ENCODE data around the gene CDH24. TPM values are rescaled to one million over a fixed set of nuclear protein-coding genes. Genes with fewer than 3 reads are reported as not detected.

Gene CDH24
- total RNA-seq, 2 experiments from 2014 or later = 1.6 to 1.8 TPM

GRCh38 chr14:23089498-23090253, 32.4 kb upstream of the CDH24 start:
- no peaks in the 10 kb centered on the region for H3K9me3 Mint-ChIP-seq (ENCODE audit: insufficient read depth)
- DNase-seq = no peak
- peaks cover 13% of the 10 kb centered on the region for H3K4me1 Mint-ChIP-seq (ENCODE audit: low read depth)
- ChIA-PET CTCF (interaction anchor here (1.1 to 8.6 kb wide), 6 partner anchors 10 to 160 kb away, joined by 4 to 85 read pairs (median 8); no protein-coding TSS in a partner anchor), POLR2A (interaction anchor here (0.8 to 0.9 kb wide), 3 partner anchors 13 to 148 kb away, joined by 3 to 4 read pairs (median 3); no protein-coding TSS in a partner anchor)
- ATAC-seq = no peak
- no peak overlapping the region for H3K27ac Mint-ChIP-seq
- H3K4me3 Mint-ChIP-seq = no peak overlapping the region
- H3K27me3 Mint-ChIP-seq (ENCODE audit: low read depth) = no peaks in the 10 kb centered on the region
- H3K36me3 Mint-ChIP-seq (ENCODE audit: low read depth) = peaks cover 64% of the 10 kb centered on the region

GRCh38 chr14:23086565-23086964, 29.2 kb upstream of the CDH24 start:
- H3K9me3 Mint-ChIP-seq (ENCODE audit: insufficient read depth) = no peaks in the 10 kb centered on the region

GRCh38 chr14:23085458-23085857, 28.1 kb upstream of the CDH24 start:
- Mint-ChIP-seq H3K27ac (no peak overlapping the region), H3K4me1 (ENCODE audit: low read depth) (no peaks in the 10 kb centered on the region), H3K9me3 (ENCODE audit: insufficient read depth) (no peaks in the 10 kb centered on the region), H3K27me3 (ENCODE audit: low read depth) (no peaks in the 10 kb centered on the region), H3K4me3 (no peak overlapping the region), H3K36me3 (ENCODE audit: low read depth) (peaks cover 68% of the 10 kb centered on the region)
- DNase-seq = no peak
- ChIA-PET POLR2A (no interaction called here), CTCF (interaction anchor here (1.0 to 8.6 kb wide), 5 partner anchors 8 to 79 kb away, joined by 3 to 85 read pairs (median 4); partner anchors contain the start of gene ACIN1)
- no peak for ATAC-seq

More at GRCh38 chr14:23086565-23086964, 29.2 kb upstream of the CDH24 start:
- no peak for DNase-seq
- H3K4me3 Mint-ChIP-seq = no peak overlapping the region
- POLR2A ChIA-PET = no interaction called here
- peaks cover 62% of the 10 kb centered on the region for H3K36me3 Mint-ChIP-seq (ENCODE audit: low read depth)
- H3K27ac Mint-ChIP-seq = no peak overlapping the region
- CTCF ChIA-PET = interaction anchor here (0.6 to 8.6 kb wide), 3 partner anchors 9 to 29 kb away, joined by 3 to 85 read pairs (median 4); no protein-coding TSS in a partner anchor
- ATAC-seq = no peak
- no peaks in the 10 kb centered on the region for H3K4me1 Mint-ChIP-seq (ENCODE audit: low read depth)
- no peaks in the 10 kb centered on the region for H3K27me3 Mint-ChIP-seq (ENCODE audit: low read depth)

GRCh38 chr14:23080474-23080873, 23.2 kb upstream of the CDH24 start:
- ATAC-seq (no peak), DNase-seq (no peak)
- Mint-ChIP-seq H3K36me3 (ENCODE audit: low read depth) (peaks cover 75% of the 10 kb centered on the region), H3K27ac (peak overlapping the region; percentile 13), H3K4me3 (no peak overlapping the region), H3K27me3 (ENCODE audit: low read depth) (no peaks in the 10 kb centered on the region), H3K9me3 (ENCODE audit: insufficient read depth) (no peaks in the 10 kb centered on the region), H3K4me1 (ENCODE audit: low read depth) (no peaks in the 10 kb centered on the region)
- ChIA-PET CTCF (interaction anchor here (0.9 to 8.6 kb wide), 5 partner anchors 10 to 94 kb away, joined by 3 to 96 read pairs (median 7); partner anchors contain the start of genes ACIN1 and C14orf119), POLR2A (interaction anchor here (1.1 kb wide), 1 partner anchor 19 kb away, joined by 3 read pairs; no protein-coding TSS in a partner anchor)

GRCh38 chr14:23079716-23080115, 22.4 kb upstream of the CDH24 start:
- Mint-ChIP-seq H3K27me3 (ENCODE audit: low read depth) (no peaks in the 10 kb centered on the region), H3K36me3 (ENCODE audit: low read depth) (peaks cover 73% of the 10 kb centered on the region), H3K9me3 (ENCODE audit: insufficient read depth) (no peaks in the 10 kb centered on the region), H3K4me3 (no peak overlapping the region), H3K4me1 (ENCODE audit: low read depth) (no peaks in the 10 kb centered on the region), H3K27ac (peak overlapping the region; percentile 28)
- DNase-seq (no peak), ATAC-seq (no peak)
- ChIA-PET POLR2A (interaction anchor here (0.7 to 1.1 kb wide), 2 partner anchors 12 to 20 kb away, joined by 3 to 5 read pairs; no protein-coding TSS in a partner anchor), CTCF (interaction anchor here (0.9 to 8.6 kb wide), 4 partner anchors 9 to 41 kb away, joined by 3 to 96 read pairs (median 14); partner anchors contain the start of genes ACIN1 and C14orf119)

GRCh38 chr14:23078692-23079116, 21.4 kb upstream of the CDH24 start:
- ATAC-seq (no peak), DNase-seq (no peak)
- no peaks in the 10 kb centered on the region for H3K27me3 Mint-ChIP-seq (ENCODE audit: low read depth)
- no peak overlapping the region for H3K4me3 Mint-ChIP-seq
- H3K36me3 Mint-ChIP-seq (ENCODE audit: low read depth) = peaks cover 74% of the 10 kb centered on the region
- H3K4me1 Mint-ChIP-seq (ENCODE audit: low read depth) = no peaks in the 10 kb centered on the region
- POLR2A ChIA-PET = interaction anchor here (2.3 kb wide), 1 partner anchor 16 kb away, joined by 20 read pairs; the partner anchor contains the start of genes ACIN1 and C14orf119
- H3K27ac Mint-ChIP-seq = no peak overlapping the region
- no peaks in the 10 kb centered on the region for H3K9me3 Mint-ChIP-seq (ENCODE audit: insufficient read depth)
- CTCF ChIA-PET = interaction anchor here (1.5 to 8.6 kb wide), 9 partner anchors 9 to 92 kb away, joined by 4 to 96 read pairs (median 26); partner anchors contain the start of genes ACIN1, C14orf119, CDH24 and CEBPE

- CTCF ChIA-PET = interaction anchor here (1.0 to 8.6 kb wide), 18 partner anchors 8 to 241 kb away, joined by 3 to 96 read pairs (median 12); partner anchors contain the start of genes ACIN1, C14orf119, CDH24 and CEBPE
- Mint-ChIP-seq H3K27ac (no peak overlapping the region), H3K27me3 (ENCODE audit: low read depth) (no peaks in the 10 kb centered on the region), H3K9me3 (ENCODE audit: insufficient read depth) (no peaks in the 10 kb centered on the region), H3K36me3 (ENCODE audit: low read depth) (peaks cover 72% of the 10 kb centered on the region), H3K4me3 (no peak overlapping the region), H3K4me1 (ENCODE audit: low read depth) (no peaks in the 10 kb centered on the region)
- POLR2A ChIA-PET = interaction anchor here (2.3 kb wide), 1 partner anchor 17 kb away, joined by 20 read pairs; the partner anchor contains the start of genes ACIN1 and C14orf119
- no peak for DNase-seq
- ATAC-seq = no peak
Observed at GRCh38 chr14:23077962-23078361, 20.6 kb upstream of the CDH24 start.

- ChIA-PET POLR2A (interaction anchor here (0.9 to 2.3 kb wide), 2 partner anchors 13 to 18 kb away, joined by 4 to 20 read pairs; partner anchors contain the start of genes ACIN1 and C14orf119), CTCF (interaction anchor here (0.6 to 8.6 kb wide), 34 partner anchors 8 to 244 kb away, joined by 3 to 96 read pairs (median 4); partner anchors contain the start of genes ACIN1, C14orf119, CDH24 and CEBPE)
- Mint-ChIP-seq H3K36me3 (ENCODE audit: low read depth) (peaks cover 79% of the 10 kb centered on the region), H3K27ac (no peak overlapping the region), H3K4me3 (no peak overlapping the region), H3K27me3 (ENCODE audit: low read depth) (no peaks in the 10 kb centered on the region), H3K9me3 (ENCODE audit: insufficient read depth) (no peaks in the 10 kb centered on the region), H3K4me1 (ENCODE audit: low read depth) (peaks cover 5% of the 10 kb centered on the region)
- DNase-seq = peak; percentile 56
- peak; percentile 63 for ATAC-seq
Observed at GRCh38 chr14:23076785-23077408, 19.6 kb upstream of the CDH24 start.

- DNase-seq = no peak
- Mint-ChIP-seq H3K4me3 (no peak overlapping the region), H3K36me3 (ENCODE audit: low read depth) (peaks cover 70% of the 10 kb centered on the region), H3K4me1 (ENCODE audit: low read depth) (peaks cover 18% of the 10 kb centered on the region), H3K27ac (no peak overlapping the region), H3K9me3 (ENCODE audit: insufficient read depth) (no peaks in the 10 kb centered on the region), H3K27me3 (ENCODE audit: low read depth) (no peaks in the 10 kb centered on the region)
- ChIA-PET CTCF (interaction anchor here (1.4 to 8.6 kb wide), 5 partner anchors 17 to 112 kb away, joined by 3 to 96 read pairs (median 6); partner anchors contain the start of genes ACIN1, C14orf119 and CDH24), POLR2A (no interaction called here)
- no peak for ATAC-seq
Observed at GRCh38 chr14:23074906-23075305, 17.6 kb upstream of the CDH24 start.

- DNase-seq (no peak), ATAC-seq (peak; percentile 1)
- Mint-ChIP-seq H3K9me3 (ENCODE audit: insufficient read depth) (no peaks in the 10 kb centered on the region), H3K27me3 (ENCODE audit: low read depth) (no peaks in the 10 kb centered on the region), H3K27ac (peak overlapping the region; percentile 92), H3K4me3 (peak overlapping the region; percentile 96), H3K4me1 (ENCODE audit: low read depth) (peaks cover 33% of the 10 kb centered on the region), H3K36me3 (ENCODE audit: low read depth) (peaks cover 58% of the 10 kb centered on the region)
- CTCF ChIA-PET = interaction anchor here (0.7 to 4.0 kb wide), 16 partner anchors 11 to 250 kb away, joined by 3 to 37 read pairs (median 5); partner anchors contain the start of genes ACIN1, C14orf119 and CDH24
- POLR2A ChIA-PET = interaction anchor here (0.6 to 3.2 kb wide), 7 partner anchors 11 to 143 kb away, joined by 3 to 28 read pairs (median 4); partner anchors contain the start of genes ACIN1, C14orf119 and PRMT5
Observed at GRCh38 chr14:23071921-23072539, 14.7 kb upstream of the CDH24 start.

All from activated CD8-positive, alpha-beta T cell treated with anti-CD3 and anti-CD28 coated beads, Interleukin-2, amount 10 ng/mL, durations not matched to agents 7 days and 5 days (primary cell).